ENCODE measurements around the gene CRABP2. TPM values are rescaled to one million over a fixed set of nuclear protein-coding genes. Genes with fewer than 3 reads are reported as not detected.
A peak's percentile ranks its signal among the peaks of the same experiment; 100 is the strongest.

Gene CRABP2
- total RNA-seq, 2 donors from 2014 or later, result 0.67 to 2.5 TPM

DNA sequence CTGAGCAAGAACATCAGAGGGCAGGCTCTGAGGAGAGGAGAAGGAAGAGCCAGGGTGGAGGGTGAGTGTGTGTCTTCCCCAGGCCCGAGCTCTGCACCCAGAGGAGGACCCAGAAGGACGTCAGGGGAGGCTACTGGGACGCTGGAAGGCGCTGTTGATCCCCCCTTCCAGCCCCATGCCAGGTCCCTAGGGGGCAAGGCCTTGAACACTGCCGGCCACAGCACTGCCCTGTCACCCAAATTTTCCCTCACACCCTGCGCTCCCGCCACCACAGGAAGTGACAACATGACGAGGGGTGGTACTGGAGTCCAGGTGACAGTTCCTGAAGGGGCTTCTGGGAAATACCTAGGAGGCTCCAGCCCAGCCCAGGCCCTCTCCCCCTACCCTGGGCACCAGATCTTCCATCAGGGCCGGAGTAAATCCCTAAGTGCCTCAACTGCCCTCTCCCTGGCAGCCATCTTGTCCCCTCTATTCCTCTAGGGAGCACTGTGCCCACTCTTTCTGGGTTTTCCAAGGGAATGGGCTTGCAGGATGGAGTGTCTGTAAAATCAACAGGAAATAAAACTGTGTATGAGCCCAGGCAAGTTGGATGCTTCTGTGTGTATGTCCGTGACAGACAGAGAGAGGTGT is 46.3 kb downstream of the CRABP2 start:
- H3K27ac ChIP-seq, result peak overlapping the region in 1 of 2 donors; percentile 93
- peaks cover 0 to 84% of the 10 kb centered on the region in 2 donors for H3K4me1 ChIP-seq
- H3K27me3 ChIP-seq, result no peaks in the 10 kb centered on the region
- no peaks in the 10 kb centered on the region for H3K9me3 ChIP-seq
- H3K36me3 ChIP-seq, result no peaks in the 10 kb centered on the region
- H3K4me3 ChIP-seq, result peak overlapping the region in 1 of 2 donors; percentile 30
- DNase-seq (ENCODE audit: low spot score), result no peak
- TF ChIP-seq, protein P1, sequence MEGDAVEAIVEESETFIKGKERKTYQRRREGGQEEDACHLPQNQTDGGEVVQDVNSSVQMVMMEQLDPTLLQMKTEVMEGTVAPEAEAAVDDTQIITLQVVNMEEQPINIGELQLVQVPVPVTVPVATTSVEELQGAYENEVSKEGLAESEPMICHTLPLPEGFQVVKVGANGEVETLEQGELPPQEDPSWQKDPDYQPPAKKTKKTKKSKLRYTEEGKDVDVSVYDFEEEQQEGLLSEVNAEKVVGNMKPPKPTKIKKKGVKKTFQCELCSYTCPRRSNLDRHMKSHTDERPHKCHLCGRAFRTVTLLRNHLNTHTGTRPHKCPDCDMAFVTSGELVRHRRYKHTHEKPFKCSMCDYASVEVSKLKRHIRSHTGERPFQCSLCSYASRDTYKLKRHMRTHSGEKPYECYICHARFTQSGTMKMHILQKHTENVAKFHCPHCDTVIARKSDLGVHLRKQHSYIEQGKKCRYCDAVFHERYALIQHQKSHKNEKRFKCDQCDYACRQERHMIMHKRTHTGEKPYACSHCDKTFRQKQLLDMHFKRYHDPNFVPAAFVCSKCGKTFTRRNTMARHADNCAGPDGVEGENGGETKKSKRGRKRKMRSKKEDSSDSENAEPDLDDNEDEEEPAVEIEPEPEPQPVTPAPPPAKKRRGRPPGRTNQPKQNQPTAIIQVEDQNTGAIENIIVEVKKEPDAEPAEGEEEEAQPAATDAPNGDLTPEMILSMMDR (IDR thresholded peaks at IDR 0.05), result no peak

DNA sequence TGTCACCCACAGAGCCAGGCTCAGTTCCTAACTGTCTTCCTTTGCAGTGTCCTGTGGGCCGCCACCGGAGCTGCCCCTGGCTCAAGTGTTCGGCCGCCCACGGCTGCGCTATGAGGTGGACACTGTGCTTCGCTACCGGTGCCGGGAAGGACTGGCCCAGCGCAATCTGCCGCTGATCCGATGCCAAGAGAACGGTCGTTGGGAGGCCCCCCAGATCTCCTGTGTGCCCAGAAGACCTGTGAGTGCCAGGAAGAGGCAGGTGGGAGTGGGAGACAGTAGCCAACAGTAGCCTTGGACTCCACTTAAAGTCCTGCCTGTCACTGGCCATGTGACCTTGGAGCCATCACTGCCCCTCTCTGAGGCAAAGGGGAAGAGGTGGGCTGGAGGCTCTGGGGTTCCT is 46.9 kb downstream of the CRABP2 start:
- no peaks in the 10 kb centered on the region for H3K9me3 ChIP-seq
- no peak overlapping the region for H3K27ac ChIP-seq
- H3K36me3 ChIP-seq, result no peaks in the 10 kb centered on the region
- TF ChIP-seq, protein P1 (IDR thresholded peaks at IDR 0.05), result no peak
- no peak for DNase-seq (ENCODE audit: low spot score)
- no peaks in the 10 kb centered on the region for H3K27me3 ChIP-seq
- H3K4me3 ChIP-seq, result no peak overlapping the region
- peaks cover 0 to 79% of the 10 kb centered on the region in 2 donors for H3K4me1 ChIP-seq

DNA sequence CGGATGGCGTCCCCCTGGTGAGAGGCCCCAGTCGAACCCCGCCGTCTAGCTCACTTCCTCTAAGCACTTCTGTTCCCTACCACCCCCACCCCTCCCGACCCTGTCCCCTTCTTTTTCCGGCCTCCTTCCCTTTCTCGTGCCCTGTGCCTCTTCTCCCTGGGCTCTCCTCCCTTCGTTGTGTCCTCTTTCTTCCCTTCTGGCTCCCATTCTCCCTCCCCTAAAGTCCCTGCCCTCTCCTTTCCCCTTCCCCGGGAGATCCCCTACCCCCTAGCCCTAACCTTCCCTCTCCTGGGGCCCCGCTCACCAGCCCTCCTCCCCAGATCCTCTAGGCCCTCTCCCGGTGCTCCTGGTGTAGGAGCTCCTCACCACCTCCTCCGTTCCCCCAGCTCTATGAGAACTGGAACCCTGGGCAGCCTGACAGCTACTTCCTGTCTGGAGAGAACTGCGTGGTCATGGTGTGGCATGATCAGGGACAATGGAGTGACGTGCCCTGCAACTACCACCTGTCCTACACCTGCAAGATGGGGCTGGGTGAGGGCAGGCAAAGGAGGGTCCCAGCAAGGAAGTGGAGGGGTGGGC is 47.6 kb downstream of the CRABP2 start:
- H3K36me3 ChIP-seq, result no peaks in the 10 kb centered on the region
- H3K9me3 ChIP-seq, result no peaks in the 10 kb centered on the region
- peak overlapping the region in 1 of 2 donors; percentile 40 for H3K4me3 ChIP-seq
- TF ChIP-seq, protein P1 (IDR thresholded peaks at IDR 0.05), result no peak
- H3K27ac ChIP-seq, result peak overlapping the region in 1 of 2 donors; percentile 17
- peaks cover 0 to 72% of the 10 kb centered on the region in 2 donors for H3K4me1 ChIP-seq
- DNase-seq (ENCODE audit: low spot score), result no peak
- no peaks in the 10 kb centered on the region for H3K27me3 ChIP-seq

DNA sequence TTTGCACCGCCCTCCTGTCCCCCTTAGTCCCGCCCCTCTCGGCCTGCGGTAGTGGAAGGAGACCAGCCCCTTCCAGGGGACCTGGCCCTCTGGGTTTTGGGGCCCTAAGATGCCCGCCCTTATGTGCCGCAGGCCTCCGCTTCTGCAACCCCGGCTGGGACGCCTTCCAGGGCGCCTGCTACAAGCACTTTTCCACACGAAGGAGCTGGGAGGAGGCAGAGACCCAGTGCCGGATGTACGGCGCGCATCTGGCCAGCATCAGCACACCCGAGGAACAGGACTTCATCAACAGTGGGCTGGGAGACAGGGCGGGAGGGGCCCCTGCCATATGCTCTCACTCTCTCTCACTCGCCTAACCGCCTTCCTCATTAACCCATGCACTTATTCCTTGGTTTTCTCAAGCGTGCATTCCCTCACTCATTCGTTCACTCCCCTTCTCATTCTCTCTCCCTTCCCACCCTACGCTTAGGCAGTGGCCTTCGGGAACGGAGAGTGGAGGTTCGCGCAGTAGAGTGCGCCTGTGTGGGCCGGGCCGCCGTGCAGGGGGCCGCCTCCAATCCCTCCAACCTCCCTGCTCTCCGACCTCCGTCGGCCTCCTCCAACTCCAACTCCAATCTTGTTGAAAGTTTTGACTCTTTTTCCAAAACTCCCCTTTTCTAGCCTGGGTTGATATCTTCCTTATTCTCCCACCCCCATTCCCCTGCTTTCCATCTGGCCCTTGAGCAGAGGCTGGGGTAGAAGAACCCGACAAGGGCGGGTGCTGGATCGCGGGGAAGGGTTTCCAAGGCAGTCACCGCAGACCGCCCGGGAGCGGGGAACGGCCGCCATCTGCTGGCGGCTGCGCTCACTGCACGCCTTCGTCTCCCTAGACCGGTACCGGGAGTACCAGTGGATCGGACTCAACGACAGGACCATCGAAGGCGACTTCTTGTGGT is 48.3 kb downstream of the CRABP2 start:
- Histone ChIP-seq H3K27me3 (no peaks in the 10 kb centered on the region), H3K36me3 (no peaks in the 10 kb centered on the region), H3K9me3 (no peaks in the 10 kb centered on the region), H3K27ac (peak overlapping the region in 1 of 2 donors; percentile 17), H3K4me1 (peaks cover 0 to 65% of the 10 kb centered on the region in 2 donors), H3K4me3 (peak overlapping the region; percentile 4 to 40)
- TF ChIP-seq, protein P1 (IDR thresholded peaks at IDR 0.05), result peak; percentile 86 to 98
- peak; percentile 85 for DNase-seq (ENCODE audit: low spot score)

DNA sequence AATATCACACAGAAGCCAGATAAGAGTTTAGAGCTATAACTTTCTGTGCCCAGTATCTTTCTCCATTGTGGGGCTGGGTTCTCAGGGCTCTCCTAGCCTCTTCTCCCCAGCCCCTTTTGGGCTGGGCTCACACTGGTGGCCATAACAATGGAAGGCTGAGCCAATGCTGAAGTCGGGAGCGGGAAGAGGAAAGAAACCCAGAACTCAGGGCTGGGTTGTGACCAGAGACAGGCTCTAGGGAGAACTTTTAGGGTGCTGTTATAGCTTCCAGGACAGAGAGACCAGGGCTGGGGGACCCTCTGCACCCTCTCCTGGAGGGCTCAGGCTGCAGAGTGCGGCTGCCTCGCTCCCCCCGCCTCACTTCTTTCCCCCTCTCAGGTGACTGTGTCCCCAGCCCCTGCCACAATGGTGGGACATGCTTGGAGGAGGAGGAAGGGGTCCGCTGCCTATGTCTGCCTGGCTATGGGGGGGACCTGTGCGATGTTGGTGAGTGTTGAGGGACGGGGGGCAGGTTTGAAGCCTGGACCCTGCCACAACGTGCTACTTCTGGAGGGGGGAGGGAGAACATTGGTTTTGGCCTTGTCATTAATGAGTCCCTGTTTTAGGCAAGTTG is 49.4 kb downstream of the CRABP2 start:
- Histone ChIP-seq H3K4me1 (peaks cover 0 to 54% of the 10 kb centered on the region in 2 donors), H3K36me3 (no peaks in the 10 kb centered on the region)
- DNase-seq (ENCODE audit: low spot score), result no peak

More for the DNA sequence above, 49.4 kb downstream of the CRABP2 start:
- TF ChIP-seq, protein P1 (IDR thresholded peaks at IDR 0.05), result no peak
- Histone ChIP-seq H3K4me3 (no peak overlapping the region), H3K9me3 (no peaks in the 10 kb centered on the region), H3K27ac (no peak overlapping the region), H3K27me3 (no peaks in the 10 kb centered on the region)

Data from right atrium auricular region (tissue), 2 donors.